CD8-positive, alpha-beta memory T cell (primary cell): ENCODE data around the gene SLC7A14. TPM values are rescaled to one million over a fixed set of nuclear protein-coding genes. Genes with fewer than 3 reads are reported as not detected.
A peak's percentile ranks its signal among the peaks of the same experiment; 100 is the strongest.

Experiments
- CTCF ChIA-PET: fragments of 350-600 bp; sonication (Branson Sonifier 250); formaldehyde crosslinking; loops from one replicate; lab custom pipeline; 2021; ENCODE audit warnings: antibody characterized with exemption; lab: Charles Lee
- POLR2A ChIA-PET: fragments of 350-600 bp; sonication (Branson Sonifier 250); formaldehyde crosslinking; loops from one replicate; lab custom pipeline; 2021; ENCODE audit warnings: antibody characterized with exemption; lab: Charles Lee
- DNase-seq, 5 donors: peaks; one replicate each; pipeline versions ENCODE4 v3.0.0 to v3.0.0-alpha.2; 2020 to 2022; ENCODE audit warnings: mixed read lengths in 1 of 5
- H3K27ac ChIP-seq: one replicate; pipeline ENCODE4 v1.7.0; 2013; ENCODE audit warnings: low read depth, mild to moderate bottlenecking, low read length, moderate library complexity
- H3K27me3 ChIP-seq: 2 replicates; pipeline ENCODE4 v1.7.0; 2013; ENCODE audit warnings: low read length, mild to moderate bottlenecking; ENCODE audit not compliant: insufficient read depth, poor library complexity, severe bottlenecking
- H3K36me3 ChIP-seq: 2 replicates; pipeline ENCODE4 v1.7.0; 2013; ENCODE audit warnings: mild to moderate bottlenecking, low read length, moderate library complexity; ENCODE audit not compliant: insufficient read depth
- H3K4me1 ChIP-seq: 2 replicates; pipeline ENCODE4 v1.7.0; 2013; ENCODE audit warnings: mild to moderate bottlenecking, low read length, moderate library complexity; ENCODE audit not compliant: insufficient read depth
- H3K4me3 ChIP-seq: 2 replicates; pipeline ENCODE4 v1.7.0; 2013; ENCODE audit warnings: mild to moderate bottlenecking, low read length
- H3K9me3 ChIP-seq: 2 replicates; pipeline ENCODE4 v1.7.0; 2013; ENCODE audit warnings: mild to moderate bottlenecking, low read length
- H3K27ac Mint-ChIP-seq, 8 donors: one replicate each; pipeline ENCODE4 v1.8.0; 2020 to 2021; ENCODE audit warnings: mixed read lengths in 8 of 8, mild to moderate bottlenecking in 6 of 8, inconsistent platforms in 3 of 8, moderate library complexity in 3 of 8
- H3K27me3 Mint-ChIP-seq, 2 donors: one replicate each; pipeline ENCODE4 v1.8.0; 2020 to 2021; ENCODE audit warnings: mixed read lengths in 2 of 2, mild to moderate bottlenecking in 1 of 2, moderate library complexity in 1 of 2
- H3K36me3 Mint-ChIP-seq, 3 donors: one replicate each; pipeline ENCODE4 v1.8.0; 2020 to 2021; ENCODE audit warnings: mixed read lengths in 3 of 3, inconsistent platforms in 1 of 3, mild to moderate bottlenecking in 1 of 3
- H3K4me1 Mint-ChIP-seq, 3 donors: one replicate each; pipeline ENCODE4 v1.8.0; 2020 to 2021; ENCODE audit warnings: mixed read lengths in 3 of 3, inconsistent platforms in 1 of 3, mild to moderate bottlenecking in 1 of 3
- H3K4me3 Mint-ChIP-seq, 7 donors: one replicate each; pipeline ENCODE4 v1.8.0; 2020 to 2021; ENCODE audit warnings: mixed read lengths in 7 of 7, mild to moderate bottlenecking in 6 of 7, moderate library complexity in 4 of 7, inconsistent platforms in 2 of 7
- H3K9me3 Mint-ChIP-seq, 5 donors: one replicate each; pipeline ENCODE4 v1.8.0; 2020 to 2022; ENCODE audit warnings: mixed read lengths in 5 of 5, mild to moderate bottlenecking in 3 of 5, moderate library complexity in 2 of 5, inconsistent platforms in 1 of 5
- polyA plus RNA-seq: library from polyadenylated mRNA; unstranded; fragments of 300-500 nt; fragmentation: Illumina TruSeq; gene quantifications from one replicate; pipeline ENCODE4 v1.2.3, GENCODE V29; 2021
- total RNA-seq, 2 experiments: library from RNA; stranded (reverse); gene quantifications; one replicate each; pipeline ENCODE4 v1.2.3, GENCODE V29; 2021

SLC7A14 gene
- total and polyA plus RNA-seq, 3 experiments from 2014 or later: not detected

DNA sequence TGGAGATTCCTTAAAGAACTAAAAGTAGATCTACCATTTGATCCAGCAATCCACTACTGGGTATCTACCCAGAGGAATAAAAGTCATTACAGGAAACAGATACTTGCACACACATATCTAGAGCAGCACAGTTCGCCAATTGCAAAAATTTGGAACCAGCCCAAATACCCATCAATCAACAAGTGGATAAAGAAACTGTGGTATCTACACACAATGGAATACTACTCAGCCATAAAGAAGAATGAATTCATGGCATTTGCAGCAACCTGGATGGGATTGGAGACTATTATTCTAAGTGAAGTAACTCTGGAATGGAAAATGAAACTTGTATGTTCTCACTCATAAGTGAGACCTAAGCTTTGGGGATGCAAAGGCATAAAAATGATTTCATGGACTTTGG, 23.8 kb downstream of the SLC7A14 start:
- Mint-ChIP-seq H3K27ac (no peak overlapping the region), H3K27me3 (peaks cover 4 to 14% of the 10 kb centered on the region in 2 donors)

DNA sequence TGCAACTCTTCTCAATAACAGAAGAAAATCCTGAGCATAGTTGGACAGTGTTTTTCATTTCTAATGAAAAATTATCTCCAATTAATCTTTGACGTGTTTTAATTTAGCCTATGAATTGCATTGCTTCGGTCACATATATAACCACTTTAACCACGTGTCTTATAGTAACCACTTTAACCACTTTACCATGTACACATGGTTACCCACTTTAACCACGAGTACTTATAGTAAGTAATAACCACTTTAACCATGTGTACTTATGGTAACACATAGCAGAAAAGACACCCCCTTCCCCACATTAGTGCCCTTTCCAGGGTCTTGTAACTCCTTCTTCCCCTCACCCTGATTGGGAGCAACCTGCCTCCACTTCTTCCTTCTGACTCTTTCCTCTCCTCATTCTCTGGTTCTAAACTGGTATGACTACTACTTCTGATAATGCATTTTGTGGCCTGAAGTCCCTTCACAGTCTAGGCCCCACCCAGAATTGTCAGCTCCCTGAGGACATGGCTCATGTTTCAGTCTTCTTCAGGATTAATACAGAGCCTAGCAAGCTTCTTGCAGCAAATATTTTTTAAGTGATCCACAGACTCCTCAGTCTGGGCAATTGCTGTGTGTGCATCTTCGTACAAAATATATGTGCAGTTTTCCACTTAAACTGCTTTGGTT, 25.0 kb downstream of the SLC7A14 start:
- H3K9me3 ChIP-seq: no peaks in the 10 kb centered on the region
- Mint-ChIP-seq H3K4me1 (peaks cover 2 to 16% (median 11%) of the 10 kb centered on the region in 3 donors), H3K9me3 (no peaks in the 10 kb centered on the region), H3K36me3 (no peaks in the 10 kb centered on the region), H3K4me3 (no peak overlapping the region), H3K27me3 (peaks cover 4 to 14% of the 10 kb centered on the region in 2 donors), H3K27ac (peak overlapping the region in 1 of 8 donors; percentile 61)
- no peak for DNase-seq
- no peak overlapping the region for H3K27ac ChIP-seq
- no peaks in the 10 kb centered on the region for H3K27me3 ChIP-seq
- POLR2A ChIA-PET: no interaction called here
- CTCF ChIA-PET: no interaction called here
- H3K4me1 ChIP-seq: no peaks in the 10 kb centered on the region
- no peaks in the 10 kb centered on the region for H3K36me3 ChIP-seq
- no peak overlapping the region for H3K4me3 ChIP-seq

More for the DNA sequence above, 23.8 kb downstream of the SLC7A14 start:
- H3K27me3 ChIP-seq: no peaks in the 10 kb centered on the region
- ChIA-PET CTCF (no interaction called here), POLR2A (no interaction called here)
- H3K36me3 ChIP-seq: no peaks in the 10 kb centered on the region
- no peak overlapping the region for H3K4me3 Mint-ChIP-seq
- H3K36me3 Mint-ChIP-seq: no peaks in the 10 kb centered on the region
- peaks cover 2 to 16% (median 11%) of the 10 kb centered on the region in 3 donors for H3K4me1 Mint-ChIP-seq
- H3K9me3 ChIP-seq: no peaks in the 10 kb centered on the region
- no peak overlapping the region for H3K27ac ChIP-seq
- DNase-seq: no peak
- no peaks in the 10 kb centered on the region for H3K9me3 Mint-ChIP-seq
- no peaks in the 10 kb centered on the region for H3K4me1 ChIP-seq
- H3K4me3 ChIP-seq: no peak overlapping the region

DNA sequence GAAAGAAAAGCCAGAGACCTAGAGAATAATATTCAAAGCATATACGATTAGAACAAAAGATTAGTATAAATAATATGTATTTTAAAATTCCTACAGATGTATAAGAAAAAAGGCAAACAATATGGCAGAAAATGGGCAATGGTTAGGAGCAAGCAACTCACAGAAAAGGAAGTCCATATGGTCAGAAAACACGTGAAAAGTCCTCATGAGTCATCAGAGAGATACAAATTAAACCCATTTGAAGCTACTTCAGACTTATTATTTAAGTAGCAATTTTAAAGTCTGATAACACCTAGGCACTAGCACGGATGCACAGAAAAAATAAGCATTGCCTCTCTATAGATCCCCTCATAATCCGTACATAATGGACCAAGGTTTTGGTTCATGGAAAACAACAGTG, 25.6 kb downstream of the SLC7A14 start:
- no peaks in the 10 kb centered on the region for H3K36me3 Mint-ChIP-seq
- no peak overlapping the region for H3K4me3 ChIP-seq

DNA sequence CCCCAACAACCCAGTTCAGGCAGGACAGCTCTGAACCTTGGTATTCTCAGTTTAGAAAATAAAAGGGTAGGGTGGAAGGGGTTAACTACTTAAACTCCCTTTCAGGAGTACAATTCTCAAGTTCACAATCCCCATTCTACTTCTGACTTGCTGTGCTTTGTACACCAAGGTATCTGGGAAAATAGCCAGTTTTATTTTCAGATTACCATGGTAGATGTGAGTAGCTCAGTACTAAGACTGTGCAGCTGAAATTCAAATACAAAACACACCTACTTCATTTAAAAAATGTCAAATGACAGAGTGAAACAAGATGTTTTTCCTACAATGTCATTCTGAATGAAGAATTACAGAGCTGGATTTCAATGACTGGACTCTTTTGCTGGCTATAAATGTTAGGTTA, 27.4 kb downstream of the SLC7A14 start:
- Histone ChIP-seq H3K9me3 (no peaks in the 10 kb centered on the region), H3K36me3 (no peaks in the 10 kb centered on the region), H3K27ac (no peak overlapping the region), H3K4me1 (no peaks in the 10 kb centered on the region), H3K27me3 (no peaks in the 10 kb centered on the region), H3K4me3 (no peak overlapping the region)
- CTCF ChIA-PET: no interaction called here
- POLR2A ChIA-PET: no interaction called here
- no peak for DNase-seq
- Mint-ChIP-seq H3K27ac (no peak overlapping the region), H3K9me3 (no peaks in the 10 kb centered on the region), H3K27me3 (peaks cover 2 to 23% of the 10 kb centered on the region in 2 donors), H3K4me3 (no peak overlapping the region), H3K4me1 (peaks cover 2 to 5% (median 5%) of the 10 kb centered on the region in 3 donors), H3K36me3 (no peaks in the 10 kb centered on the region)

More for the DNA sequence above, 25.6 kb downstream of the SLC7A14 start:
- Histone ChIP-seq H3K27me3 (no peaks in the 10 kb centered on the region), H3K36me3 (no peaks in the 10 kb centered on the region), H3K4me1 (no peaks in the 10 kb centered on the region), H3K9me3 (no peaks in the 10 kb centered on the region), H3K27ac (no peak overlapping the region)
- Mint-ChIP-seq H3K9me3 (no peaks in the 10 kb centered on the region), H3K4me3 (no peak overlapping the region), H3K4me1 (peaks cover 2 to 16% (median 11%) of the 10 kb centered on the region in 3 donors), H3K27me3 (peaks cover 4 to 14% of the 10 kb centered on the region in 2 donors), H3K27ac (no peak overlapping the region)
- no peak for DNase-seq
- POLR2A ChIA-PET: no interaction called here
- CTCF ChIA-PET: no interaction called here

DNA sequence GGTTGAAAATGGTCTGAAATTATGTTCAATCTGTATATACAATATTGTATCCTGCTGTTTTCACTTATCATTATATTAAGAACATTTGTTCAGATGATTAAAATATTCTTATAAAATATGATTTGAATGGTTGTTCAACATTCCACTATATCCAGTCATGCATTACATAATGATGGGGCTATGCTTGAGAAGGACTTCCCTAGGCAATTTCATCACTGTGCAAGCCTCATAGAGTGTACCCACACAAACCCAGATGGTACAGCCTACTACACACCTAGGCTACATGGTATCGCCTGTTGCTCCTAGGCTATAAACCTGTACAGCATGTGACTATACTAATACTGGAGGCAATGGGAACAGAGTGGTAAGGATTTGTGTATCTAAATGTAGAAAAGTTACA, 30.5 kb downstream of the SLC7A14 start:
- CTCF ChIA-PET: no interaction called here
- no peaks in the 10 kb centered on the region for H3K27me3 ChIP-seq
- no peak overlapping the region for H3K4me3 ChIP-seq
- no peaks in the 10 kb centered on the region for H3K4me1 ChIP-seq
- Mint-ChIP-seq H3K9me3 (no peaks in the 10 kb centered on the region), H3K27ac (no peak overlapping the region), H3K4me1 (no peaks in the 10 kb centered on the region), H3K27me3 (peaks cover 5 to 42% of the 10 kb centered on the region in 2 donors), H3K4me3 (no peak overlapping the region), H3K36me3 (no peaks in the 10 kb centered on the region)
- POLR2A ChIA-PET: no interaction called here
- H3K36me3 ChIP-seq: no peaks in the 10 kb centered on the region
- no peak for DNase-seq
- H3K9me3 ChIP-seq: no peaks in the 10 kb centered on the region
- no peak overlapping the region for H3K27ac ChIP-seq

DNA sequence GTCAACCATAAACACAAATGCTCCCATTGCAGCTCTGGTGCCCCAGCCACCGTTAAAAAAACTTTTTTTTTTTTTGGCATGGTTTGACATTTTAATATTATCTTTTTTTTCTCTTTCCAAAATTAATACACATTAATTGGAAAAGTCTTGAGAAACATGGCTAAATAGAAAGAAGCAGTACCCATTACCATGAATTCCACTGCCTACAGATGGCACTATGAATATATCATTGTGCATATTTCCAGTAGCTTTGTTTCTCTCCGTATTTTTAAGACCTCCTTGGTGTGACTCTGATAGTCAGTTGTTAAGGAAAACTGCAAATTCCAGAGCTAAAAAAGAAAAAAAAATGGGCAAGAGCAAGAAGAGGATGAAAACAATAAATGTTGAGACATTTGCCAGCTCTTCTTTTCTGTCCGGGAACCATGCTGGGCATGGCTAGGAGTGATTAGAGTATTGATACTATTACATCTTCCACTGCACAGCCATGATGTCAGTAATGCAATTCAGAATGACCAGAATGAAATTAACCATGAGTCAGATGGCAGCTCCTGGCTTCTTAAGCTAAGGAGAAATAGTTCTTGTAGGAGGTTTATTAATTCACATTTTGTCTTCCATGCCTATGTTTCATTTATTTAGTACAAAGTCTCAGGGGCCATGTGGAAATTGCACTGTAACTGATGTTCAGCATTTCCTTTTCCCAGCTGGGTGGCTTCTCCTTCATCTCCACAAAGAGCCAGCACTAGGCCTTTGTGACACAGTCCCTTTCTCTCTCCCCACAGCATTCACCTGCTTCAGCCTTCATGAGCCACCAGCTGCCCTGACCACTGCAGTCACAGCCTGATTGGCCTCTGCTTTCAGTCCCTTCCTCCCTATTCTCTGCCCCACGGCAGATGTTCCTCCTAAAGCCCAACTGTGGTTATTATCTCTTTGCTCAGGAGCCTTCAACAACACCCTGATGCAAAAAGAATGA, 31.8 kb downstream of the SLC7A14 start:
- H3K36me3 Mint-ChIP-seq: no peaks in the 10 kb centered on the region
- H3K27me3 Mint-ChIP-seq: peaks cover 5 to 48% of the 10 kb centered on the region in 2 donors
- H3K9me3 Mint-ChIP-seq: no peaks in the 10 kb centered on the region
- H3K4me1 Mint-ChIP-seq: no peaks in the 10 kb centered on the region
- ChIA-PET POLR2A (no interaction called here), CTCF (no interaction called here)
- H3K4me3 Mint-ChIP-seq: no peak overlapping the region
- Histone ChIP-seq H3K27ac (no peak overlapping the region), H3K36me3 (no peaks in the 10 kb centered on the region), H3K9me3 (no peaks in the 10 kb centered on the region), H3K4me1 (no peaks in the 10 kb centered on the region), H3K4me3 (no peak overlapping the region), H3K27me3 (no peaks in the 10 kb centered on the region)
- DNase-seq: no peak
- no peak overlapping the region for H3K27ac Mint-ChIP-seq

GRCh38 chr3:170551252-170551651, 34.6 kb downstream of the SLC7A14 start:
- H3K4me3 Mint-ChIP-seq: no peak overlapping the region
- Histone ChIP-seq H3K27me3 (peaks cover 3% of the 10 kb centered on the region), H3K27ac (no peak overlapping the region), H3K9me3 (no peaks in the 10 kb centered on the region), H3K36me3 (no peaks in the 10 kb centered on the region), H3K4me3 (no peak overlapping the region), H3K4me1 (no peaks in the 10 kb centered on the region)
- CTCF ChIA-PET: no interaction called here
- no peaks in the 10 kb centered on the region for H3K4me1 Mint-ChIP-seq
- no peaks in the 10 kb centered on the region for H3K36me3 Mint-ChIP-seq
- peaks cover 4 to 34% of the 10 kb centered on the region in 2 donors for H3K27me3 Mint-ChIP-seq
- POLR2A ChIA-PET: no interaction called here
- no peak for DNase-seq
- H3K9me3 Mint-ChIP-seq: no peaks in the 10 kb centered on the region
- no peak overlapping the region for H3K27ac Mint-ChIP-seq

- Mint-ChIP-seq H3K36me3 (no peaks in the 10 kb centered on the region), H3K27ac (no peak overlapping the region), H3K4me1 (no peaks in the 10 kb centered on the region), H3K27me3 (peaks cover 9 to 22% of the 10 kb centered on the region in 2 donors), H3K4me3 (no peak overlapping the region), H3K9me3 (no peaks in the 10 kb centered on the region)
- Histone ChIP-seq H3K36me3 (no peaks in the 10 kb centered on the region), H3K27me3 (peaks cover 3% of the 10 kb centered on the region), H3K9me3 (no peaks in the 10 kb centered on the region), H3K4me1 (no peaks in the 10 kb centered on the region), H3K27ac (no peak overlapping the region), H3K4me3 (no peak overlapping the region)
- DNase-seq: no peak
- ChIA-PET POLR2A (no interaction called here), CTCF (no interaction called here)
Measured at GRCh38 chr3:170542704-170543103, 43.2 kb downstream of the SLC7A14 start.
